MM.1S (cell line): ENCODE data around the gene HRK.
A peak's percentile ranks its signal among the peaks of the same experiment; 100 is the strongest.

Experiments used
- DNase-seq: peaks from one replicate; pipeline ENCODE4 v3.0.0-alpha.2; 2015
- H2AFZ ChIP-seq: fragments of 300-600 bp; sonication (generic); 2 replicates; pipeline ENCODE4 v1.6.0; 2016; ENCODE audit warnings: antibody characterized with exemption, low read length
- H3F3A ChIP-seq: fragments of 300-600 bp; sonication (generic); 2 replicates; pipeline ENCODE4 v1.6.1; 2016; ENCODE audit warnings: mild to moderate bottlenecking, antibody characterized with exemption, low read length, moderate library complexity, mixed read lengths; ENCODE audit not compliant: insufficient read depth
- H3K27ac ChIP-seq: fragments of 300-600 bp; sonication (generic); 2 replicates; pipeline ENCODE4 v1.5.1; 2016; ENCODE audit warnings: mild to moderate bottlenecking, low read length
- H3K27me3 ChIP-seq: fragments of 300-600 bp; sonication (generic); replicated peaks from 2 replicates; pipeline ENCODE4 v1.6.0; 2016; ENCODE audit warnings: low read length; ENCODE audit not compliant: insufficient read depth
- H3K36me3 ChIP-seq: fragments of 300-600 bp; sonication (generic); replicated peaks from 2 replicates; pipeline ENCODE4 v1.6.1; 2016; ENCODE audit warnings: mild to moderate bottlenecking, low read length, mixed read lengths; ENCODE audit not compliant: insufficient read depth
- H3K4me1 ChIP-seq: fragments of 300-600 bp; sonication (generic); 2 replicates; pipeline ENCODE4 v1.6.1; 2016; ENCODE audit warnings: low read length, mixed read lengths
- H3K4me2 ChIP-seq: fragments of 300-600 bp; sonication (generic); 2 replicates; pipeline ENCODE4 v1.6.0; 2016; ENCODE audit warnings: low read depth, low read length
- H3K4me3 ChIP-seq: fragments of 300-600 bp; sonication (generic); 2 replicates; pipeline ENCODE4 v1.5.1; 2016; ENCODE audit warnings: low read length, mixed read lengths
- H3K79me2 ChIP-seq: fragments of 300-600 bp; sonication (generic); 2 replicates; pipeline ENCODE4 v1.6.1; 2016; ENCODE audit warnings: mixed run types, low read length, mixed read lengths
- H3K9ac ChIP-seq: fragments of 300-600 bp; sonication (generic); 2 replicates; pipeline ENCODE4 v1.6.1; 2016; ENCODE audit warnings: low read length, mixed read lengths
- H3K9me2 ChIP-seq: fragments of 300-600 bp; sonication (generic); replicated peaks from 2 replicates; pipeline ENCODE4 v1.6.1; 2016; ENCODE audit warnings: mild to moderate bottlenecking, low read length, mixed read lengths; ENCODE audit not compliant: insufficient read depth
- H3K9me3 ChIP-seq: fragments of 300-600 bp; sonication (generic); replicated peaks from 2 replicates; pipeline ENCODE4 v1.6.1; 2016; ENCODE audit warnings: mild to moderate bottlenecking, low read length, mixed read lengths; ENCODE audit not compliant: insufficient read depth
- H4K20me1 ChIP-seq: fragments of 300-600 bp; sonication (generic); 2 replicates; pipeline ENCODE4 v1.6.1; 2016; ENCODE audit warnings: mild to moderate bottlenecking, low read length, moderate library complexity, mixed read lengths; ENCODE audit not compliant: insufficient read depth
- EZH2 ChIP-seq: fragments of 300-600 bp; sonication (generic); optimal IDR thresholded peaks from 2 replicates; pipeline ENCODE3; 2017; ENCODE audit warnings: low read depth, mild to moderate bottlenecking, antibody characterized with exemption, low read length, mixed read lengths
- EZH2phosphoT487 ChIP-seq: fragments of 300-600 bp; sonication (generic); IDR thresholded peaks from 2 replicates; pipeline ENCODE4 v1.6.1; 2018; ENCODE audit warnings: antibody characterized with exemption, low read length
- TF ChIP-seq, protein P1 (sequence below): fragments of 300-600 bp; sonication (generic); IDR thresholded peaks from 2 replicates; pipeline ENCODE4 v1.5.1; 2016; ENCODE audit warnings: antibody characterized with exemption, low read length, mixed read lengths

Gene HRK

DNA sequence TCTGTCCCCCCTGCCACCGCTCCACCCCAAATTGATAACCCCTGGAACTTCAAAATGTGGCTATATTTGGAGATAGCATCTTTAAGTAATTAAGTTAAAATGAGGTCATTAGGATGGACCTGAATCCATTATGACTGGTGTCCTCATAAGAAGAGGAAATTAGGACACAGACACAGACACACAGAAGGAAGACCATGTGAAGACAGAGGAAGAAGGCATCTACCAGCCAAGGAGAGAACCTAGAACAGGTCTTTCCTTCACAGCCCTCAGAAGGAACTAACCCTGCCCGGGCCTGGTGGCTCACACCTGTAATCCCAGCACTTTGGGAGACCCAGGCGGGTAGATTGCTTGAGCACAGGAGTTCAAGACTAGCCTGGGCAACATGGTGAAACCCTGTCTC lies 3.6 kb upstream of the HRK start:
- peaks cover 10% of the 10 kb centered on the region for H3K27me3 ChIP-seq
- no peaks in the 10 kb centered on the region for H3F3A ChIP-seq
- H3K36me3 ChIP-seq, result no peaks in the 10 kb centered on the region
- H3K4me2 ChIP-seq, result no peak overlapping the region
- TF ChIP-seq, protein P1, sequence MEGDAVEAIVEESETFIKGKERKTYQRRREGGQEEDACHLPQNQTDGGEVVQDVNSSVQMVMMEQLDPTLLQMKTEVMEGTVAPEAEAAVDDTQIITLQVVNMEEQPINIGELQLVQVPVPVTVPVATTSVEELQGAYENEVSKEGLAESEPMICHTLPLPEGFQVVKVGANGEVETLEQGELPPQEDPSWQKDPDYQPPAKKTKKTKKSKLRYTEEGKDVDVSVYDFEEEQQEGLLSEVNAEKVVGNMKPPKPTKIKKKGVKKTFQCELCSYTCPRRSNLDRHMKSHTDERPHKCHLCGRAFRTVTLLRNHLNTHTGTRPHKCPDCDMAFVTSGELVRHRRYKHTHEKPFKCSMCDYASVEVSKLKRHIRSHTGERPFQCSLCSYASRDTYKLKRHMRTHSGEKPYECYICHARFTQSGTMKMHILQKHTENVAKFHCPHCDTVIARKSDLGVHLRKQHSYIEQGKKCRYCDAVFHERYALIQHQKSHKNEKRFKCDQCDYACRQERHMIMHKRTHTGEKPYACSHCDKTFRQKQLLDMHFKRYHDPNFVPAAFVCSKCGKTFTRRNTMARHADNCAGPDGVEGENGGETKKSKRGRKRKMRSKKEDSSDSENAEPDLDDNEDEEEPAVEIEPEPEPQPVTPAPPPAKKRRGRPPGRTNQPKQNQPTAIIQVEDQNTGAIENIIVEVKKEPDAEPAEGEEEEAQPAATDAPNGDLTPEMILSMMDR, result no peak
- TF ChIP-seq EZH2phosphoT487 (no peak), EZH2 (no peak)
- H3K9me3 ChIP-seq, result no peaks in the 10 kb centered on the region
- no peak overlapping the region for H2AFZ ChIP-seq
- H3K4me1 ChIP-seq, result no peaks in the 10 kb centered on the region
- no peak for DNase-seq
- no peaks in the 10 kb centered on the region for H3K9me2 ChIP-seq
- no peaks in the 10 kb centered on the region for H4K20me1 ChIP-seq
- no peak overlapping the region for H3K9ac ChIP-seq
- no peaks in the 10 kb centered on the region for H3K79me2 ChIP-seq
- no peak overlapping the region for H3K27ac ChIP-seq
- H3K4me3 ChIP-seq, result no peak overlapping the region

DNA sequence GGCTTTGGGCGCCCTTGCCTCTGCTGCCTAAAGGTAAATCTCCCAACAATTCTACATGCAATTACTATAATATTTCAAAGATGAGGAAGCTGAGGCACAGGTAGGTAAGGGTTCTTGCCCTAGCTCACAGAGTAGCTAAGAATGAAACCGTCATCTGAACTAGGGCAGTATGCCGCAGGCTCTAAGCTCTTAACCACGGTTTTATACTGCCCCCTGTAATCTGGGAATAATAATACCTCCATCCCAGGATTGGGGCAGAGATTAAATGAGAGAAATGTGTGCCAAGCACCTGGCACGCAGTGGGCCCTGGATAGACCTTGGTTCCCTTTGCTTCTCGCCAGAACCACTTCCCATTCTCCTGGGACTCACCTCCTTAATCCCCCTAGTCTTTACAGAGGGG lies 1.5 kb upstream of the HRK start:
- no peaks in the 10 kb centered on the region for H3K36me3 ChIP-seq
- H3K9me3 ChIP-seq, result no peaks in the 10 kb centered on the region
- H3K27ac ChIP-seq, result no peak overlapping the region
- no peaks in the 10 kb centered on the region for H3F3A ChIP-seq
- no peaks in the 10 kb centered on the region for H3K79me2 ChIP-seq
- no peak overlapping the region for H3K9ac ChIP-seq
- H3K4me2 ChIP-seq, result no peak overlapping the region
- H3K27me3 ChIP-seq, result peaks cover 11% of the 10 kb centered on the region
- H4K20me1 ChIP-seq, result no peaks in the 10 kb centered on the region
- DNase-seq, result no peak
- no peak overlapping the region for H3K4me3 ChIP-seq
- no peaks in the 10 kb centered on the region for H3K4me1 ChIP-seq
- no peak overlapping the region for H2AFZ ChIP-seq
- TF ChIP-seq, protein P1, result no peak
- TF ChIP-seq EZH2phosphoT487, result no peak
- no peak for TF ChIP-seq EZH2
- H3K9me2 ChIP-seq, result no peaks in the 10 kb centered on the region

DNA sequence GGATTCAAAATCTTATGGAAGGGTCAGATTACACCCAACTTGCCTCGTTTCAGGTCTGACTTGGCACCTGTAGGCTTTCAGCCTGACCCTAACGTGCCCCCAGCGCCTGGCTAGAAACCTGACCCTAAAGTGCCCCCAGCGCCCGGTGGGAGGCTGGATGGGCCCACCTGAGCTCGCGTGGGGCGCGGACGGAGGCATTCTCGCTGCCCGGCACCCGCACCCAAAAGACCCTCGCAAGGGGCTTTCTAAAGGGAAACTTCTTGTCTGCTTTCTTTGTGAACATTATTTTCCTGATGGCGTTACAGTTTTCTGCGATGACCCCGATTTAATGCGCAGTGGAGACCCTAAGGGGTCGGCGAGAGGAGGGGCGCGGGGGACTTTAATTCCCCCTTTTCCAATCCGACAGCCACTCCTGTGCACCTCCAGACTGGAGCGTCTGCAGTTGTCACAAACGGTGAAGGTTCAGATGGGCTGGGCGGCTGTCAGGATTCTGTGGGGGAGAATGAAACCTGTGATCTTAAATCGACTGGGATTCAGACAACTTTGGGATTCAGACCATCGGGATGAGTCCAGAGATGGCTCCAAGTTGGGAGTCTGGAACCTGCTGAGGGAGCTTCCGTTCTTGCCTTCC lies 751 bp upstream of the HRK start:
- H4K20me1 ChIP-seq, result no peaks in the 10 kb centered on the region
- no peak overlapping the region for H3K9ac ChIP-seq

More for the DNA sequence above, 751 bp upstream of the HRK start:
- Histone ChIP-seq H3K36me3 (no peaks in the 10 kb centered on the region), H3K4me1 (no peaks in the 10 kb centered on the region), H3K4me2 (peak overlapping the region; percentile 76; the same call in 1 of the 2 replicates), H3K27me3 (peaks cover 11% of the 10 kb centered on the region), H3F3A (no peaks in the 10 kb centered on the region), H3K4me3 (peak overlapping the region; percentile 36; the same call in 1 of the 2 replicates), H3K79me2 (no peaks in the 10 kb centered on the region), H2AFZ (no peak overlapping the region; the same call in 1 of the 2 replicates), H3K9me2 (no peaks in the 10 kb centered on the region), H3K9me3 (no peaks in the 10 kb centered on the region), H3K27ac (no peak overlapping the region)
- no peak for TF ChIP-seq EZH2
- TF ChIP-seq, protein P1, result no peak
- TF ChIP-seq EZH2phosphoT487, result no peak
- no peak for DNase-seq
